Measurements from ENCODE around the gene CDHR5. TPM values are rescaled to one million over a fixed set of nuclear protein-coding genes. Genes with fewer than 3 reads are reported as not detected.
A peak's percentile ranks its signal among the peaks of the same experiment; 100 is the strongest.

CDHR5 gene
- total RNA-seq, 1 experiment from 2014 or later = not detected

DNA sequence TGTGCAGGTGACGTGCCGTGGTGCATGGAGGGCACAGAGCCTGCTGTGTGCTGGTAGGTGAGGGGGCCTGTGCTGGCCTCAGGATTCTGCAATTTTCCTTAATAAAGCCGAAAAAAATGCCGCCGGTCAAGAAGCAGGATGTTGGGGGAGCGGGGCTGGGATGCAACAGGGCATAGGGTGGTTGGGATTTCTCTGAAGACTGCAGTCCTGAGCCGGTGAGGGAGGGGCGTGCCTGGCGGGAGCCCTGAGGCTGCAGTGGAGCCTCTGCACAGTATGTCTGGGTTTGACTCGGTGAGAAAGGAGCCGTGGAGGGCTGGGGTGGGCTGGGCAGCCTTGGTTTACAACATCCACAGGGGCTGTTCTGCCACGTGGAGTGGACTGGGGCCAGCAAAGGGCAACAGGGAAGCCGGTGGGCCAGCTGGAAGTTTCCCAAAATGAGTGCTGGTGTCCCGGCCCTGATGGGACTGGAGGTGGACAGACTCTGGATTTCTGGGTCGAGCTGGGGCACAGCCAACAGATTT, 1.3 kb downstream of the CDHR5 start:
- DNase-seq (ENCODE audit: low read depth) = no peak

DNA sequence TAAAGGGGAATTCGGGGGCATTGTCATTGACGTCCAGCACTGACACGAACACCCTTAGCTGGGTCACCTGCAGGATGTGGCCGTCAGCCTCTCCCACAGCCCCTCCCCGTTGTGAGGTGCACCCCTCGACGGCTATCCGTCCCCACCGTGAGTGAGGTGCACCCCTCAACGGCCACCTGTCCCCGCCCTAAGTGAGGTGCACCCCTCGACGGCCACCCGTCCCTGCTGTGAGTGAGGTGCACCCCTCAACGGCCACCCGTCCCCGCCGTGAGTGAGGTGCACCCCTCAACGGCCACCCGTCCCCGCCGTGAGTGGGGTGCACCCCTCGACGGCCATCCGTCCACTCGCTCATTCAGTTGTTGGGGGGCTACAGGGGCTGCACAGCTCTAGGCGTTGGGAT, 2.9 kb downstream of the CDHR5 start:
- DNase-seq (ENCODE audit: low read depth) = no peak

DNA sequence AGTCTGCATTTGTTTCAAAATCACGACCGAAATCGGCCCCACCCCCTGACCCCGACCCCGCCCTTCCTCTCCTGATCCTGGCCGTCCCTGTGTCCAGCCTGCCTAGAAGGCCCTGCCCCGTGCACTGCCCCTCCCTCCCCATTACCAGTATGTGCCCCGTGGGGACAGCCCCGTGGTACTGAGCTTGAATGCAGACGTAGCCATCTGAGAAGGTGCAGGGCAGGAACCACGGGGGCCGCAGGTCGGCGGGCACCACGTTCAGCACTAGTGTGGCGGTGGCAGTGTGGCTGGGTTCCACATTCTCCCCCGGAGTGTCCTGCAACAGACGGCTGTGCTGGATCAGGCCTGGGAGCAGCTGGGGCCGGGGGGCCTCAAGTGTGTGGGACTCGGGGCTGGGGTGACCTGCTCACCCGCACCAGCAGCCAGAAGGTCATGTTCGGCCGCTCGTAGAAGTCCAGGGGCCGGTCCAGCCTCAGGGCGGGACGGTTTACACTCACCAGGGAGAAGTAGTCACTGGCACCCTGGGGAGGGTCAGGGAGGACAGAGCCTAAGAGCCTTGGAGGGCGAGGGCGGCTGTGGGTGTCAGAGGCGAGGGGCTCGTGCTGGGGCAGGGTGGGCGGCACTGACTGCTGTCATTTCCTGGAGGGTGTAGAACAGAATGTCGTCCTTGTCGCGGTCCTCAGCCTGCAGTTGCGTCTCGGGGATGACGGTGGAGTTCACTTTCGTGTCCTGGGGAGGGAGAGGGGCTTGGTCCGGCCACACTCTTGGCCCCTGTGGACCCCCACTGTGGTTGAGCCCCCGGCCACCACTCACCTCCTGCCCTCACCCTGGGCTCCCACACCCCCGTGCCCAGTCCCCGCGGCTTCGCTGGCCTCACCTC, 3.6 kb downstream of the CDHR5 start:
- DNase-seq (ENCODE audit: low read depth) = no peak

DNA sequence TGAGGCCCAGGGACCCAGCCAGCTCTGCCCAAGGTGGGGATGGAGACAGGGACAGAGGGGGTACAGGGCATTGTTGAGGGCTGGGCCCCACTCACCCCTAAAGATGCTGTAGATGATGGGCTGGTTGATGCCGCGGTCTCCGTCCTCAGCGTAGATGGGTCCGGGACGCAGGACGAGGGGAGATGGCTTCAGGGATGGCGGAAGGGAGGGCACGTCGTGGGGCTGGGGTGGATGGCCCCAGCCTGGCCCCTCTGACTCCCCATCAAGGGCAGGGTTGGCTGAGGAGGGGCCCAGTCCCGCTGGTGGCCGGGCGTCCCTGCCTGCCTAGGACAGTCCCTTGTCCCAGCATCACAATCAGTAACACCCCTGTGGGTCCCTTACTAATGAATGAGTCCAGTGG, 4.6 kb downstream of the CDHR5 start:
- no peak for DNase-seq (ENCODE audit: low read depth)

DNA sequence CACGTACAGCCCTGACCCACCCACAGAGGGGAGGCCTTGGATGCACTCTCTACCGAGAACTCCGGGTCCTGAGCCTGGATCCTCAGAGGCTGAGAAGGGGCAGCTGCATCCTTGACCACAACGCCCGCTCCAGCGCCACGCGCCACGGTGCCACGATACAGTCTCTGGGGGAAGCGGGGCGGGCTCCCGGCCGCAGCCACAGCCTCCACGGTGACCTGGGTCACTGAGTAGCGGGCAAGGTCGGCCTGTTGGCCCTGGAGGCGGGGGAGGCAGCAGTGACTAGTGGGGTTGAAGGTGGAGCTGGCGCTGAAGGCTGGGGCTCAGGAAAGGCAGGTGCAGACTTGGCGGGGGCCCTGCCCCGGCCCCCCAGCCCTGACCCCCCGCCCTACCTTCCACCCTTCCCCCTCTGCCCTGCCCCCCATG, 5.1 kb downstream of the CDHR5 start:
- no peak for DNase-seq (ENCODE audit: low read depth)

DNA sequence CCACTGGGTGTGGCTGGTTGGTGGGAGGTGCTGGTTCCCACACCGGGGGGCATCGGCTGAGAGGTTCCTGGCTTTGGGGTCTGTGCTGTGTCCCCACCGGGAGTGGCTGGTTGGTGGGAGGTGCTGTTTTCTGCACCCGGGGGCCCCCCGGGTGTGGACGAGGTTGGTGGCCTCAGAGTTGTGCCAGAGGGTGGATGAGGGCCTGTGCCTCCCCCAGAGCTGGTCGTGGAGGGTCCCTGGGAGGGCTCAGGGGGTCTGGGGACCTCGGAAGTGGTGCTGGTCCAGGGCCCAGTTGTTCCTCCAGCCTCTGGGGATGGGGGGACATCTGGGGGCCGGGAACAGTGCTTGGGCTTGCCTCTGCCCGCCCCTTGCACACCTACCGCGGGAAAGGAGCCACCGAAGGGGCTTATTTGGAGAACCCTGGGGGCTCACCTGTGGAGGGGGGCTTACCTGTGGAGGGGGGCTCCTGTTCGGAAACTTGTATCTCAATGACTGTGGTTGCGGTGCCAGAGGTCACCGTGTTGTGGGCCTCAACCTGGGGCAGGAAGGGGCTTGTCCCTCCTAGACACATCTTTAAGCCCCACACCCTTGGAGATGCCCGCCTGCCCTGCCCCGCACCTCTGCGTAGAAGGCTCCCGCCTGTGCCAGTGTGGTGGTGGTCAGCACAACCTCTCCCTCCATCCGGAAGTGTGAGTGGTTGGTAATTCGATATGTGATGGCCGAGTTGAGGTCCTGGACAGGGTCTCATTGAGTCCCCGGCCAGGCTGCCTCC, 5.7 kb downstream of the CDHR5 start:
- DNase-seq (ENCODE audit: low read depth) = no peak

DNA sequence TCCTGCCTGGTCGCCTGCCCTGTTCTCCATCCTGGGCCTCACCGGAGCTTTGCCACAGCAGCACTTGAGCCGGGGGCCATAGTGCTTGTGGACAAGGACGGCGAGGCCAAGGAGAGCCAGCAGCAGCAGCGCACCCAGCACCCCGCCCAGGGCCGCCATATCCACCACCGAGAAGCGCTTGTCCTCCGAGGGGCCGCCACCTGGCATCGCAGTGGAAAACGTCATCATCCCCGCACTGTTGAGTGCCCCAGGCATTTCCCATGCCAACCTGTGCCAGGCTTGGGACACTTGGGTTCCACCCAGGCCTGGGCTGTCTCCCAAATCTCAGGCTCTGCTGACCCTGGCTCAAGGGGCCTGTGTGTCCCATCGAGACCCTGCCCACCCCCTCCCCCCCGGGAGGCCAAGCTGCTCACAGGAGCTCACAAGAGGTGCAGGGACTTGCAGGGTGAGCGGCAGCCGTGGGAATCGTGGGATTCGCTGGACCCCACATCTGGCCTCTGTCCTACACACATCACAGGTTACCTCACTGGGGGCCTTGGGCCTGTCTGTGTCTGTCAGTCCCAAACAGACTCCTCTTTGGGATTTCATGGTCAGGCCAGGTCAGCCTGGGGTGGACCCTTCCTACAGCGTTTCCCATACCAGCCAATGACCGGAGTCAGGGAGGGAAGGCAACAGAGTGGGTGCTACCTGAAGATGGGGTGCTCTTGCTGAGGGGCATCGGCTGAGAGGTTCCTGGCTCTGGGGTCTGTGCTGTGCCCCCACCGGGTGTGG, 6.7 kb downstream of the CDHR5 start:
- no peak for DNase-seq (ENCODE audit: low read depth)

DNA sequence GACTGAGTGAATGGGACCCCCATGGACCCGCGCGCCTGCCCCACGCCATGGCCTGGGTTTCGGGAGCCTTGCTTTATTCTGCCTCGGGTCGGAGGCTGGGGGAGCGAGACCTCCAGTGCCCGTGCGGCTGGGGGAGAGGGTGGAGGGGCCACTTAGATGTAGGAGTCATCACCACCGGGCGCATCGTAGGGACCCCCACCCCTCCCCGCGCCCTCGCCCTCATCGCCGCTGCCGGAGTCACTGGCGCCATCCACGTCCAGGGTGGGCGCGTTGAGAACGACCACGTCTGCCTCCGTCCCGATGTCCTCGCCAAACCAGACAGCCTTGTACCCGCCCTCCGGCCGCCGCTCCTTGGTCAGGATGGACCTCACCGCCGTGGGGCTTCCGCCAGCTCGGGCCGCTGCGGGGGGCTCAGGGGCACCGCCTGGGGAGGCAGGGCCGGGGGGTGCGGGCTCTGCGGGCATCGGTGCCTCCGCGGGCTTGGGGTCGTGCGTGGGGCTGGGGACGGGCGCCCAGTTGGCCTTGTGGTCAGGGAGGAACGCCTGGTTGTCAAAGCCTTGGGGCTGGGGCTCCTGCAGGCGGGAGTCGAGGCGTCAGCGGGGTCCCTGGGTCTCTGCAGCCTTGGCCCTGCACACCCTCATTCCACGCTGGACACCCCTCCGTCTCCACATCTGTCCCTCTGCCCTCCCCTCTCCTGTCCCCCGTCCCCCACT, 7.4 kb downstream of the CDHR5 start:
- no peak for DNase-seq (ENCODE audit: low read depth)

DNA sequence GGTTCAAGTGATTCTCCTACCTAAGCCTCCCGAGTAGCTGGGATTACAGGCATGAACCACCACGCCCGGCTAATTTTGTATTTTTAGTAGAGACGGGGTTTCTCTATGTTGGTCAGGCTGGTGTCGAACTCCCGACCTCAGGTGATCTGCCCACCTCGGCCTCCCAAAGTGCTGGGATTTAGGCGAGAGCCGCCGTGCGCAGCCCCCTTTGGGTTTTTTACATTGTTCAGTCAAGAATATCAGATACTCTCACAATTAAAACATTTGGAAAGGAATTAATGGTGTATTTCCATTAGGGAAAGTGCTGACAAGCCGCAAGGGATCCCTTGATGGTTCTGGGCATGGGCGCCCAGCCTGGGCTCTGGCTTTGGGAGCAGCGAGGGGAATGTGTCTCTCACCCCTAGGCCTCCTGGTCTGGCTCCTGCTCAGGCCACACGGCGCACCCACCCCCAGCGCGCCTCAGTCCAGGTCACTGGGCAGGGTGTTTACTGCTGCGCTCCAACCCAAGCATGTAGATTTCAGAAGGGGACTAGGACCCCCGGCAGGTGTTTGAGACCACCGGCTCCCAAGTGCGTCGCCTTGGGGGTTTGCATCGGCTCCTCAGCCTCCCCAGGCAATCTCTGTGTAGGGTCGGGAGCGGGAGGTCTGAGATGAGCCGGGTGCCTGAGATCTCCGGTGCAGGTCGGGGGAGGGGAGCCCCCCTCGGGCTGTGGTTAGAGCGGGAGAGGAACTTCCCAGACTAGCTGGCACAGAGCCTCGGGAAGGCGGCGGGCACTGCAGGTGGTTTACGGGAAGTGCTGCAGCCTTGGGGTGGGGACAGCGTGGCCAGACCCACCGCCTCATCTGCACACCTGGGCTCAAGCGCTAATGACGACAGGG, 8.2 kb downstream of the CDHR5 start:
- no peak for DNase-seq (ENCODE audit: low read depth)

DNA sequence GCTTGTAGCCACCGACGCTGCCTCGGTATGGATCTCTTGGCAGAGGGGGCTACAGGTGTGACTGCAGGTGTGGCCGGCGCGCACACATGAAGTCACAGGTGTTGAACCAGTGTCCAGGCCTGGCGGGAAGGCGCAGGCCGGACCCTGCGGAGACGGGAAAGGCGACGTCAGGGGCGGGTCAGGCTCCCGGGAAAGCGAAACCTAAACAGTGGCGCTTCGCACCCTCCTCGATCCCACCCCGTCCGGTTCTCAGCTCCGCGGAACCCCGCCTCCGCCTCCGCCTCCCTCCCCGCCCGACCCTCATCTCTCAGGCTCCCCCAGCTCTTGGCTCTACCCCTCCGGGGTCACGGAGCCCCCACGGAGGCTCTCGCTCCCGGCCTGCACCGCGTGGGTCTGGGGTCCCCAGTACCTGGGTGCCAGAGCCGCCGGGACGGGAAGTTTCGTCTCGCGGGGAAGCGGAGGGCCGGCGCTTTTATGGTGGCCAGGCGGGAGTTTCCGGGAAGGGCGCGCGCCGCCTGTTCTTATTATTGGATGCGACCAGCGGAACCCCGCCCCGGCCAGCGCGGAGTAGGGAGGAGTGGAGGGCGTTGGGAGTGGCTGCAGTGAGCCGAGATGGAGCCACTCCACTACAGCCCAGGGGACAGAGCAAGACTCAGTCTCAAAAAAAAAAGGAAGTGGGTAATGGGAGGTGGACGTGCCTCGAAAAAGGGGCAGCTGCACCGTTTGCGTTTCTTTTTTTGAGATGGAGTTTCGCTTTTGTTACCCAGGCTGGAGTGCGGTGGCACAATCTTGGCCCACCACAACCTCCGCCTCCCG, 9.0 kb downstream of the CDHR5 start, which contains the start of gene IRF7:
IRF7 (minus strand) TSS at position 447 of the 816 bp plus-strand sequence. CDS start 586 bp downstream, outside the sequence.
- DNase-seq (ENCODE audit: low read depth) = no peak

DNA sequence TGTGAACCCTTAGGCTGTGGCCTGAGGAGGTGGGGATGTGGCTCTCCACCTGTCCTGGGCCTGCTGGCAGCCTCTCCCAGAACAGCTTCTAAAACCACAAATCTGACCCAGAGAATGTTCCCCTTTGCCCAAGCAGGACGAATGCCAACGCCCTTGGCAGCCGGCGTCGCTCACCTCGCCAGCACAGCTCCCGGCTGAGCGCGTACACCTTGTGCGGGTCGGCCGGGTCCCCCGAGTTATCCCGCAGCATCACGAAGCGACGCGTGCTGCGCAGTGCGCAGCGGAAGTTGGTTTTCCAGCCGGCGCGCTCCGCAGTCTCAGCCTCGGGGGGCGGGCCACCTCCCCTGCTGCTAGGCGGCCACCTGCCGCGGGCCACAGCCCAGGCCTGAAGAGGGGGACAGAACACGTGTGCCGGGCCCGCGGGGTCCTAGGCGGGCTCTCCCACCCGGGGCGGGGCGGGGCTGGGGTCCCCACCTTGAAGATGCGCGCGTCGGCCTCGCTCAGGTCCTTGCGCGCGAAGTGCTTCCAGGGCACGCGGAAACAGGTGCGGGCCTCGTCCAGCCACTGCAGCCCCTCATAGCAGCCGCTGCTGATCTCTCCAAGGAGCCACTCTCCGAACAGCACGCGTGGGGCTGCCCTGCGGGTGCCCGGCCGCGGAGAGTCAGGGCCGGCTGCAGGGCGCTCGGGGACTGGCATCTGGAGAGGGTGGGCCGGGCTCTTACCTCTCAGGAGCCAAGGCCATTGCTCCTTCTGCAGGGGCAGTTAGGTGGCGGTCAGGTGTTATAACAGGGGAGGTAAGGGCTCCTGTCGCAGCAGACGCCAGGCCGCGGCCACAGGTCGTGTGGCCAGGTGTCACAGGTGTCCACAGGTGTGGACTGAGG, 9.9 kb downstream of the CDHR5 start:
- no peak for DNase-seq (ENCODE audit: low read depth)

DNA sequence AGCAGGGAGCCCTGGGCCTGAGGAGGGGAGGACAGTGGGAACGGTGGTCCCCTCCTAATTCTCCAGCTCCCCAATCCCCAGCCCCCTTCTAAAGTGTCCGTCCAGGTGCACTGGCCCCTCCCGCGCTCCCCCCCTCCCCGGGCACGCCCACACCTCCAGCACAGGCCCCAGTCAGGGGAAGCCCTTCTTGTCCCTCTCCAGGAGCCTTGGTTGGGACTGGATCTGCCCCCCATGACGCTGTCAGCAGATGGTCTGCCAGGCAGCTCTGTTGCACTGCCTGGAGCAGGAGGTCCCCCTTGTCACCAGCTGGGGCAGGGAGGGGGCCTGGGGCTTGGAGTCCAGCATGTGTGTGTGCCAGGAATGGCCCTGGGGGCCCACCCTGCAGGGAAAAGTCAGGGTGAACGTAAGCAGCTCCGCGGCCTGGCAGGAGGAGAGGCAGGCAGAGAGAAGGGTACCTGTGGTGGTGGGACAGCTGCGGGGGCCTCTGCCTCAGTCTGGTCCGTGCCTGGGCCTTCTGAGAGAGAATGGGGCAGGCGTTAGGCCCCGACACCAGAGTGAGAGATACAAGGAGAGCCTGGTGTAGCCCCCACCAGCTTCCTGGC, 10.6 kb downstream of the CDHR5 start:
- DNase-seq (ENCODE audit: low read depth) = no peak

DNA sequence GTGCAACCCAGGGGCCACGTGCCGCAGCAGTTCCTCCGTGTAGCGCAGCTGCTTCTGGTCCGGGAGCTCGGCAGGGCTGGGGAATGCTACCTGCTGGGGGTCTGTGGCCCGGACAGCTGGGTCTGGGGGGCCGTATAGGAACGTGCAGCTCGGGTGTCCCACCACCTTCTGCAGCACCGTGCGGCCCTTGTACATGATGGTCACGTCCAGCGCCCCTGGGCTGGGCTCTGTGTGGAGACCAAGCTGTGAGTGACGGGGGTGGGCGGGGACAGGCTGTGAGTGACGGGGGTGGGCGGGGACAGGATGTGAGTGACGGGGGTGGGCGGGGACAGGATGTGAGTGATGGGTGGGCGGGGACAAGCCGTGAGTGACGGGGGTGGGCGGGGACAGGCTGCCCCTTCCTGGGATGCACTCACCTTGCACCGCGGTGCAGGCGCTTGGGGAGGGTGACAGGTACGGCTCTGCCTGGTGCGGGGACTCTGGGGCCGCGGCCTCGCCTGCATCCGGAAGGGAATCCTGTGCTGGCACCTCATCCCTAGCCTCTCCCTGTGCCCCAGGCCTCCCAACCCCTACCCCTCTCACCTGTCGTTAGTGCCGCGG, 11.3 kb downstream of the CDHR5 start:
- peak; percentile 27 for DNase-seq (ENCODE audit: low read depth)

DNA sequence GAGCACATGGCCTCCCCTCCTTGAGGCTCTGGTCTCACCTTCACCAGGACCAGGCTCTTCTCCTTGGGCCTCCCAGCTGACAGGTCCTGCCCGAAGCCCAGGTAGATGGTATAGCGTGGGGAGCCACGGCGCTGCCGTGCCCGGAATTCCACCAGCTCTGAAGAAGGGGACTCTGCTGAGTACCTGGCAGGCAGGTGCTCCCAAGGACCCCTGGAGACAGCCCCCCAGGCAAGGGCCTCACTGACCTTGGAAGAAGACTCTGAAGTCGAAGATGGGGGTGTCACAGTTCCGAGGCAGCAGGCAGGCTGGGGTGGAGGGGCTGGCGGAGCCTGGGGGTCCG, 11.8 kb downstream of the CDHR5 start:
- no peak for DNase-seq (ENCODE audit: low read depth)

DNA sequence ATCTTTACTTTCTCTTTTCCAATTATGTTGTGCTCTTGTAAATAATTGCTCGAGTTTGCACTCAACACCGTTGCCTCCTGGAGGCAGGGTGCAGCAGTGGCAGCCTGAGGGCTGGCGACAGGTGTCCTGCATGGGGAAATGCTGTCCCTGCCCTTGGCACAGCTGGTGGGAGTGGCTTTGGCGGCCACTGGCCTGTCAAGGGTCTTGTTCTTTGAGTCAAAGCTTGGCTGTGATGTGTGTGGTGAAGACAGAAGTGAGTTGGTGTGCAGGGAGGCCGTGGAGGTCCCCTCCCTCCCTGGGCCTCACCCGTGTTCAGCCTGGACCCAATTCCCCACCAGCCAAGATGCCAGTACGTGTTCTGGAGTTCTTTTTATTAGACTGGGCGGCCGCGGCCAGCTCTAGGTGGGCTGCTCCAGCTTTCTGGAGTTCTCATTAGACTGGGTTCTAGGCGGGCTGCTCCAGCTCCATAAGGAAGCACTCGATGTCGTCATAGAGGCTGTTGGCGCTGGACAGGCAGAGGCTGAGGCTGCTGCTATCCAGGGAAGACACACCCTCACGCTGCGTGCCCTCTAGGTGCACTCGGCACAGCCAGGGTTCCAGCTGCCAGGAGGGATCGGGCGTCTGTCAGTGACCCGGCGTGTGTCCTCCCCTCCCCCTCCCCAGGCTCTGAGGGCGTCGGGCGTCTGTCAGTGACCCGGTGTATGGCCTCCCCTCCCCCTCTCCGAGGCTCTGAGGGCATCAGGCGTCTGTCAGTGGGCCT, 12.4 kb downstream of the CDHR5 start:
- peak; percentile 22 for DNase-seq (ENCODE audit: low read depth)

Data from M059J (cell line).